Measurements from ENCODE around the gene PUS1.

- TF ChIP-seq CTCF (IDR thresholded peaks at IDR 0.05) (no peak), POLR2A (IDR thresholded peaks at IDR 0.05) (no peak)
Measured at GRCh38 chr12:131980263-131980662, 51.2 kb downstream of the PUS1 start.

Data from right lobe of liver (tissue), 4 donors.